ENCODE measurements around the gene NT5M.
"Not testable (repeated sequence)": the region's sequence is repeated elsewhere in the genome, so short reads cannot be mapped to it uniquely, and the experiment has no call there.

Gene NT5M

GRCh38 chr17:17297217-17297616 lies 6.0 kb upstream of the NT5M start:
- Histone ChIP-seq H3K36me3 (replicated peaks) (no peaks in the 10 kb centered on the region), H3K27me3 (replicated peaks) (no peaks in the 10 kb centered on the region), H3K27ac (no peak overlapping the region), H3K4me3 (ENCODE audit: low read depth, low read length) (no peak overlapping the region)
- no peak for DNase-seq
- in situ Hi-C loops (cut with HindIII; ENCODE audit: low pct_ligation_motif_present, low sequenced_read_pairs): no loop called here
- no peak for TF ChIP-seq CTCF (IDR thresholded peaks at IDR 0.05; ENCODE audit: low read depth, low read length, missing control alignments)

DNA sequence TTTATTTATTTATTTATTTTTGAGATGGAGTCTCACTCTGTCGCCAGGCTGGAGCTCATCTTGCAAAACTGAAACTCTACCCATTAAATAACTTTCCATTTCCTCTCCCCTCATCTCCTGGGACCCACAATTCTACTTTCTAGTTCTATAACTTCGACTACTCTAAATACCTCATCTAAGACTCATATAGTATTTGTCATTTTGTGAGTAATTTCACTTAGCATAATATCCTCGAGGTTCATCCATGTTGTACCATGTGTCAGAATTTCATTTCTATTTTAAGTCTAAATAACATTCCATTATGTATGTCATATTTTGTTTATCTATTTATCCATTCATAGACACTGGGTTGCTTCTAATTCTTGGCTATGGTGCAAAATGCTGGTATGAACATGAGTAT lies 5.1 kb upstream of the NT5M start:
- TF ChIP-seq CTCF (IDR thresholded peaks at IDR 0.05; ENCODE audit: low read depth, low read length, missing control alignments): no peak
- in situ Hi-C loops (cut with HindIII; ENCODE audit: low pct_ligation_motif_present, low sequenced_read_pairs): no loop called here
- H3K27ac ChIP-seq: no peak overlapping the region
- H3K36me3 ChIP-seq (replicated peaks): no peaks in the 10 kb centered on the region
- H3K27me3 ChIP-seq (replicated peaks): no peaks in the 10 kb centered on the region
- H3K4me3 ChIP-seq (ENCODE audit: low read depth, low read length): no peak overlapping the region
- DNase-seq: no peak

DNA sequence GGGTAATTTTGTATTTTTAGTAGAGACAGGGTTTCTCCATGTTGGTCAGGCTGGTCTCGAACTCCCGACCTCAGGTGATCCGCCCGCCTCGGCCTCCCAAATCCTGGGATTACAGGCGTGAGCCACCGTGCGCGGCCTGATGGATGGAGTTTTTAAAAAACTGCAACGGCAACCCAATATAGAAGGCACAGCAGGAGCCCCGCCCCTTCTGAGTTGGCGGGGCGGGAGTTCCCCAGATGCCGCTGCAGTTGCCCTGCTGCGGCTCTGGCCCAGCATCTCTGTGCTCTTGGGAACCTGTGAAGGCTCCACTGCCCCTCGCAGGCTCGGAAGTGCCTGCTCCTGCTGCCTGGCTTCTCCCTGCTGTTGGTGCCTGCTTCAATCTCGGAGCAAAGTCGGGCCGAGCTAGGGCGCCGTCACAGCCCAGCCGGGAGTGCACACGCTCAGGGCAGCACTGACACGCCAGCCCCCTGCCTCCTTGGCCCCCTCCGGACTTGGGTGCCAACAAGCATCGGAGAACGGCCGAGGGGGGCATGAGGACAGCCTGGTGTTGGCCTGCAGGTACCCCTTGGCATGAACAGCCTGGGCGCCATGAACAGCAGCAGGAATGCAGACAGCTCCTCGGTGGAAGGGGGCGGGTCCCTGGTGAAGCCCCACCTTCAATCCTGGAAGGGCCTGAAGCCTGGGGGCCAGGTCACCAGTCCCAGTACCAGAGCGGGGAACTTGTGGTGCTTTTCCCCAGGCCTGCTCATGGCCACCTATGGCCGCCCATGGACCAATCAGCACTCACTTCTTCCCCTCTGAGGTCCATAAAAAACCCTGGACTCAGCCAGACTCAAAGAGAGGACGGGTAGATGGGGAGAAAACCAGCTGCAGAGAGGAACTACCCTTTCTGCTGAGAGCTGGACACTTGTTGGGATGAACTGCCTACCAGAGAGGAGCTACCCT lies 2.3 kb upstream of the NT5M start:
- H3K36me3 ChIP-seq (replicated peaks): no peaks in the 10 kb centered on the region
- no peaks in the 10 kb centered on the region for H3K27me3 ChIP-seq (replicated peaks)
- TF ChIP-seq CTCF (IDR thresholded peaks at IDR 0.05; ENCODE audit: low read depth, low read length, missing control alignments): no peak
- peak; percentile 17 for DNase-seq
- H3K27ac ChIP-seq: no peak overlapping the region
- H3K4me3 ChIP-seq (ENCODE audit: low read depth, low read length): peak overlapping the region; percentile 51
- in situ Hi-C loops (cut with HindIII; ENCODE audit: low pct_ligation_motif_present, low sequenced_read_pairs): no loop called here

DNA sequence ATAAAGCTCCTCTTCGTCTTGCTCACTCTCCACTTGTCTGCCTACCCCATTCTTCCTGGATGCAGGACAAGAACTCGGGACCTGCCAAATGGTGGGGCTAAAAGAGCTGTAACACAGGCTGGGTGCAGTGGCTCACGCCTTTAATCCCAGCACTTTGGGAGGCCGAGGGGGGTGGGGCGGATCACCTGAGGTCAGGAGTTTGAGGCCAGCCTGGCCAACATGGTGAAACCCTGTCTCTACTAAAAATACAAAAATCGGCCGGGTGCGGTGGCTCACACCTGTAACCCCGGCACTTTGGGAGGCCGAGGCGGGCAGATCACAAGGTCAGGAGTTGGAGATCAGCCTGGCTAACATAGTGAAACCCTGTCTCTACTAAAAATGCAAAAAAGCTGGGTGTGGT lies 1.5 kb upstream of the NT5M start:
- H3K27ac ChIP-seq; H3K4me3 ChIP-seq (ENCODE audit: low read depth, low read length); H3K27me3 ChIP-seq (replicated peaks); H3K36me3 ChIP-seq (replicated peaks); DNase-seq; in situ Hi-C loops (cut with HindIII; ENCODE audit: low pct_ligation_motif_present, low sequenced_read_pairs): not testable (repeated sequence)

- H3K36me3 ChIP-seq (replicated peaks): no peaks in the 10 kb centered on the region
- TF ChIP-seq CTCF (IDR thresholded peaks at IDR 0.05; ENCODE audit: low read depth, low read length, missing control alignments): no peak
- H3K27ac ChIP-seq: no peak overlapping the region
- H3K4me3 ChIP-seq (ENCODE audit: low read depth, low read length): peak overlapping the region; percentile 59
- DNase-seq: no peak
- H3K27me3 ChIP-seq (replicated peaks): no peaks in the 10 kb centered on the region
- in situ Hi-C loops (cut with HindIII; ENCODE audit: low pct_ligation_motif_present, low sequenced_read_pairs): no loop called here
Observed at GRCh38 chr17:17303847-17304490, 796 bp downstream of the NT5M start.

DNA sequence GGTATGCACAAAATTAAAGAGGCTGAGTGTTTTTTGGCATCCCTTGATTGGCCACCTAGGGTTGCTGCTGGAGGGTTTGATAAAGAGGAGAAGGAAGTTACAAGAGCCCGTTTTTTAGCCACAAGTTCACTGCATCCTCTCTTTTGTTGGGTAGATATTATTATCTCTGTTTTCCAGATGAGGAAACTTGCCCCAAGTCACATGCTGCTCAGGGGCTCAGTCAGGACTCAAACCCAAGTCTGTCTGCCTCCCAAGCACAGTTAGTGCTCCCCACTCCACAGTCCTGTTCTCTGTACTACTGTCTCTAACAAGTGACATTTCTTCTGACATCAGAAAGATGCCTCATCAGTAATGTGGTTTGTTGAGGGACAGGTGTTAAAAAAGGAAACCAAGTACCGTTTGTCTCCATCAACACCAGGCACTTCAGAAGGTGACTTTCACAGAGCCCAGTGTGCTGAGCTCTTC lies 1.4 kb downstream of the NT5M start:
- Histone ChIP-seq H3K4me3 (ENCODE audit: low read depth, low read length) (no peak overlapping the region), H3K27ac (no peak overlapping the region), H3K27me3 (replicated peaks) (no peaks in the 10 kb centered on the region), H3K36me3 (replicated peaks) (no peaks in the 10 kb centered on the region)
- in situ Hi-C loops (cut with HindIII; ENCODE audit: low pct_ligation_motif_present, low sequenced_read_pairs): no loop called here
- DNase-seq: no peak
- no peak for TF ChIP-seq CTCF (IDR thresholded peaks at IDR 0.05; ENCODE audit: low read depth, low read length, missing control alignments)

Measured in brain microvascular endothelial cell (primary cell).